SK-N-SH (cell line): ENCODE measurements around the gene REN.

Source experiments
- CHD2 ChIP-seq: fragments of 150-350 bp; IDR thresholded peaks from 2 replicates; pipeline ENCODE4 v1.6.1; 2018; ENCODE audit warnings: low read length; ENCODE audit not compliant: partially characterized antibody
- EP300 ChIP-seq, 2 experiments: IDR thresholded peaks; 2 replicates each; pipeline versions ENCODE4 v1.4.0 to v1.6.1; 2012; ENCODE audit warnings: borderline replicate concordance in 1 of 2, low read depth in 1 of 2, low read length in 1 of 2
- POLR2AphosphoS5 ChIP-seq: IDR thresholded peaks from 2 replicates; pipeline ENCODE4 v1.6.1; 2012; ENCODE audit warnings: low read depth, low read length
- RFX5 ChIP-seq: IDR thresholded peaks from 2 replicates; pipeline ENCODE4 v1.6.1; 2012; ENCODE audit warnings: mild to moderate bottlenecking, improper control_type of control experiment, low read length
- SIN3A ChIP-seq: IDR thresholded peaks from 2 replicates; pipeline ENCODE4 v1.6.1; 2012; ENCODE audit warnings: low read depth, mild to moderate bottlenecking, low read length, moderate library complexity, borderline replicate concordance
- TAF1 ChIP-seq: IDR thresholded peaks from 2 replicates; pipeline ENCODE4 v1.6.1; 2012; ENCODE audit warnings: low read depth, mild to moderate bottlenecking, low read length, moderate library complexity, borderline replicate concordance
- TF ChIP-seq, protein P1 (sequence below): fragments of 200-600 bp; sonication (generic); IDR thresholded peaks from 2 replicates; pipeline ENCODE4 v1.6.1; 2017; ENCODE audit warnings: antibody characterized with exemption, mild to moderate bottlenecking, moderate library complexity
- TF ChIP-seq, protein P2 (sequence below): IDR thresholded peaks from 2 replicates; pipeline ENCODE4 v1.4.0; 2012; ENCODE audit warnings: low read depth

DNA sequence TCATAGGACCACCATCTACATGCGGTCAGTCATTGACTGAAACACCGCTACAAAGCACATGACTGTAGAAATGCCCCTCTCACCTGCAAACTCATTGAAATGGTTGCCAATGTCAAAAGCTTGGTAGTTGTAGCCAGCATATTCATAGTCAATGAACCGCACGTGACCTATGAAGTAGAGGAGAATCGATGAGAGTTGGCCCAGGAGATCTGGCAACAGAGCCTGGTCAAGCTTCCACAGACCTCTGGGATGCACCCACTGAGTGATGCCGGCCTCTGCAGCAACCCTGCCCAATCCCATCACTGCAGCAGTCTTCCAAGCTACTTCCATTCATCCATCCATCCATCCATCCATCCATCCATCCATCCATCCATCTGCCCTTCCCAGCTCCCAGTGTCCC, 26.2 kb downstream of the REN start:
- TF ChIP-seq TAF1: no peak
- no peak for TF ChIP-seq SIN3A
- TF ChIP-seq, protein P1, sequence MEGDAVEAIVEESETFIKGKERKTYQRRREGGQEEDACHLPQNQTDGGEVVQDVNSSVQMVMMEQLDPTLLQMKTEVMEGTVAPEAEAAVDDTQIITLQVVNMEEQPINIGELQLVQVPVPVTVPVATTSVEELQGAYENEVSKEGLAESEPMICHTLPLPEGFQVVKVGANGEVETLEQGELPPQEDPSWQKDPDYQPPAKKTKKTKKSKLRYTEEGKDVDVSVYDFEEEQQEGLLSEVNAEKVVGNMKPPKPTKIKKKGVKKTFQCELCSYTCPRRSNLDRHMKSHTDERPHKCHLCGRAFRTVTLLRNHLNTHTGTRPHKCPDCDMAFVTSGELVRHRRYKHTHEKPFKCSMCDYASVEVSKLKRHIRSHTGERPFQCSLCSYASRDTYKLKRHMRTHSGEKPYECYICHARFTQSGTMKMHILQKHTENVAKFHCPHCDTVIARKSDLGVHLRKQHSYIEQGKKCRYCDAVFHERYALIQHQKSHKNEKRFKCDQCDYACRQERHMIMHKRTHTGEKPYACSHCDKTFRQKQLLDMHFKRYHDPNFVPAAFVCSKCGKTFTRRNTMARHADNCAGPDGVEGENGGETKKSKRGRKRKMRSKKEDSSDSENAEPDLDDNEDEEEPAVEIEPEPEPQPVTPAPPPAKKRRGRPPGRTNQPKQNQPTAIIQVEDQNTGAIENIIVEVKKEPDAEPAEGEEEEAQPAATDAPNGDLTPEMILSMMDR: no peak
- TF ChIP-seq, protein P2, sequence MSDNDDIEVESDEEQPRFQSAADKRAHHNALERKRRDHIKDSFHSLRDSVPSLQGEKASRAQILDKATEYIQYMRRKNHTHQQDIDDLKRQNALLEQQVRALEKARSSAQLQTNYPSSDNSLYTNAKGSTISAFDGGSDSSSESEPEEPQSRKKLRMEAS: no peak
- no peak for TF ChIP-seq EP300 (IDR thresholded peaks at IDR 0.05; ENCODE audit: borderline replicate concordance in 1 of 2, low read depth in 1 of 2, low read length in 1 of 2)
- TF ChIP-seq POLR2AphosphoS5: no peak
- TF ChIP-seq CHD2: no peak
- TF ChIP-seq RFX5: no peak
